NCI-H2029 treated with DMSO at 0.1 percent for 48 hours (cell line): ENCODE measurements around the gene XCR1.
A peak's percentile ranks its signal among the peaks of the same experiment; 100 is the strongest.
"Not testable (repeated sequence)": the region's sequence is repeated elsewhere in the genome, so short reads cannot be mapped to it uniquely, and the experiment has no call there.

Experiments
- DNase-seq: peaks from one replicate; lab custom pipeline; 2025; lab: John Stamatoyannopoulos, UW

XCR1 gene, protein sequence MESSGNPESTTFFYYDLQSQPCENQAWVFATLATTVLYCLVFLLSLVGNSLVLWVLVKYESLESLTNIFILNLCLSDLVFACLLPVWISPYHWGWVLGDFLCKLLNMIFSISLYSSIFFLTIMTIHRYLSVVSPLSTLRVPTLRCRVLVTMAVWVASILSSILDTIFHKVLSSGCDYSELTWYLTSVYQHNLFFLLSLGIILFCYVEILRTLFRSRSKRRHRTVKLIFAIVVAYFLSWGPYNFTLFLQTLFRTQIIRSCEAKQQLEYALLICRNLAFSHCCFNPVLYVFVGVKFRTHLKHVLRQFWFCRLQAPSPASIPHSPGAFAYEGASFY

DNA sequence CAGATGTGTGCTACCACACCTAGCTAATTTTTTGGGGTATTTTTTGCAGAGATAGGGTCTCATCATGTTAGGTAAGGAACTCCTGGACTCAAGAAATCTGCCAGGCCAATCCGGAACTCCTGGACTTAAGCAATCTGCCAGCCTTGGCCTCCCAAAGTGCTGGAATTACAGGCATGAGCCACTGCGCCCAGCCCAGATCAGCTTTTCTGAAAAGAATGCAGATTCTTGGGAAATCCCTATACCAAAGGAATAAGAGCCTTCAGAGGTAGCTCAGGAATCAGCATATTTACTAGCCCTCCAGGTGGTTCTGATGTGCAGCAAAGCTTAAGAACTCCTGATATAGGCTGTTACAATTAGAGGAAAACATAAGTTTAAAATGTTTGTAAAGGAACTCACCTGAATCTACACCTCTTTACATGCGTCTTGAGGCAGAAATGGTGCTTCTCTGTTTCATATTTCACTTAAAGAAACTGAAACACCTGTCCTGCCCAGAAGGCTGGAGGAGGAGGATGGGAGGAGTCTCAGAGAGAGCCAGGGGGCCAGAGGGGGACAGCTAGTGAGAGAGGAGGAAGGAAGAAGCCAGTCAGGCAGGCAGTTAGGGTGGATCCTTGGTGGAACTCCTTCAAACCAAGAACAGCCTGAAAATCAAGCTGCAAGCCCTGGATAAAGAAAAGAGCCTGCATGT lies at the start of gene XCR1:
Gene XCR1 (minus strand): TSS at position 463 of the 685 bp plus-strand sequence. CDS start 5,536 bp downstream, outside the sequence.
- no peak for DNase-seq

DNA sequence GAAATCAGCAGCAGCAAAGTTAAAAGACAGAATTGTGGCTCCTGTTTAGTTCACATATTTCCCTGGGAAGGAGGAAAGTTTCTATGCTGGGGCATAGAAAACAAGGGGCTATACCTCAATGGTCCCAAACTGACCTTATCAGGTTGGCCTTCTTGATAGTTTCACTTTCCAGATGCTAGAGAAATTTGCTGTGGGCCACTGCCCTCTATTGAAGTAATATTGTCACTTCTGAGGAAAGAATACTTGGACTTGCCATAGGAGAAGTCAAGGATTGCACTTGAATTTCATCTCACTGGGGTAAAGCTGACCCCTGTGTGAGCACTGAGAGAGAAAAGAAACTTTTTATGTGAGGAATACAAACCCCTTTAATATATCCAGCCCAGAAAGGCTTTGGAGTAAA lies 49.3 kb upstream of the XCR1 start:
- DNase-seq, result no peak

DNA sequence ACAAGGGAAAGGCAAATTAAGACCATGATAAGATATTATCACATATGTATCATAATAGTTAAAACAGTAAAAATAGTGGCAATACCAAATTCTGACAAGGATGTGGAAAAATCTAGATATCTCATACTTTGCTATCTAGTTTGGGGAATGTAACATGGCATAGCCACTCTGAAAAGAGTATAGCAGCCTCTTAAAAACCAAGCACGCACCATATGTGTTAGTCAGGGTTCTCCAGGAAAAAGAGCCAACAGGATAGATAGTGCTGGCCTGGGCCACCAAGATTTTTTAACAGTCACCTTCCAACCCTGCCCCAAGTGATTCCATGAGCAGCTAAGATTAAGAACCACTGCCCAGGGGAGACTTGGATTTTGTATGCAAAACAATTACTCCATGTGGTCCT lies 48.5 kb upstream of the XCR1 start:
- DNase-seq, result no peak

DNA sequence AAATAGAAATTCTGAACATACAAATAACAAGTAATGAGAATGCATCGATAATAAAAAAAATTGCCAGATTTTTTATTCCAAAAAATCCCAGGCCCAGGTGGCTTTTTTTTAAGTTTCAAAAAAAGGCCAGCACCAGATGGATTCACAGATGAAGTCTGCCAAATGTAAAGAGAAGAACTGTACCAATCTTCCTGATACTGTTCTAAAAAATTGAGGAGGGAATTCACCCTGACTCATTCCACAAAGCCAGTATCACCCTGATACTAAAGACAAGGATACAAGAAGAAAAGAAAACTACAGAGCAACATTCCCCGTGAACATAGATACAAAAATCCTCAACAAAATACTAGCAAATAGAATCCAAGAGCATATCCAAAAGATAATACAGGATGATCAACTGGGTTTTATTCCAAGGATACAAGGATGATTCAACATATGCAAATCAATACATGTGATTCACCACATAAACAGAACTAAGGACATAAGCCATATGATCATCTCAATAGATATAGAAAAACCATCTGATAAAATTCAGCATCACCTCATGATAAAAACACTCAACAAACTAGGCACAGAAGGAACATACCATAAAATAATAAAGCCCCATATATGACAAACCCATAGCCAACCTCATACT lies 44.1 kb upstream of the XCR1 start:
- no peak for DNase-seq

DNA sequence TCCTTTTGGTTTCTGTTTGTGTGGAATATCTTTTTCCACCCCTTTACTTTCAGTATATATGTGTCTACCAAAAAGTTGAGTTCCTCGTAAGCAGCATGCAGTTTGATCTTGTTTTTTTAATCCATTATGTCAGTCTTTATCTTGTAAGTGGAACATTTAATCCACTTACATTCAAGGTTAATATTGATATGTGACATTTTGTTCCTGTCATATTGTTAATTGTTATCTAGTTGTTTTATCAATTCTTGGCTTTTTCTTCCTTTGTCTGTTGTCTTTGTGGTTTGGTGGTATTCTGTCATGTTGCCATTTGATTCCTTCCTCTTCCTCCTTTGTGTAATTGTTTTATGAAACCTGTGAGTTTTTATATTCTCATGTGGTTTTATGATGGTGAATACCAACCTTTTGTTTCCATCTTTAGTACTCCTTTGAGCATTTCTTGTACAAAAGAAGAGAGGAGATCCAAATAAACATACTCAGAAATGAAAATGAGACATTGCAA lies 43.4 kb upstream of the XCR1 start:
- no peak for DNase-seq

DNA sequence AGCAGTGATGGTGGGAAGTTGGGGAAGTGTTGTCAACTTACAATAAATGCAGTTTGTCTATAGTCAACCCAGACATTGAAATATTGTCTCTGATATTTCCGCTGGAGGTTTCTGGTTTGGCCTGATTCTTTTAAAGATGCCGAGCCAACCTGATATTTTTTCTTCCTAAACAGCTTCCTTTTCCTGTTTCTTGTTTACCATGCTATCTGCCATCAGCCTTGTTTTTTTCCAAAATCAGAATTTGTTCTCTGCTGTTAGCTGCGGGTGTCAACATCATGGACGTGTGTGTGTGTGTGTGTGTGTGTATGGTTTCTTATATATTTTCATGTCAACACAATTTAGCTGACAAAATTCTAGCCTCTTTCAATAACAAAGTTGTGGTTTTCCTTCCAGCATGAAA lies 41.2 kb upstream of the XCR1 start:
- DNase-seq, result no peak

DNA sequence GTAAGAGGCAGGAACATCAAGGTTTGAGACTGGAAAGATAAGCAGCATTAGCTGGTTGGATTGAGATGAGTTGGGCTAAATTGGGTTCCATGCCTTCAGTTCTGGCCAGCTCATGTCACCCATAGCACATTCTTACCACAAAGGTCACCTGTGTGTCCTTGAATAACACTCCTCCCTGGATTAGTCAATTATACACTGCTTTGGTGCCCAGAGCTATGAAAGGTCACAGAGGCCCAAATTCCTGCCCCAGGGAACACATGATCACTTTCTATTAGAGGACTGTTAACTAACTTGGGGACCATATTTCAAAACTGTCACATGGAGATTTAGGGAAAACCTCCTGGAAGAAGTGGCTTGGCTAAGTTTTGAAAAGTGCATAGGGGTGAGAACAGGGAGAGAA lies 40.1 kb upstream of the XCR1 start:
- no peak for DNase-seq

DNA sequence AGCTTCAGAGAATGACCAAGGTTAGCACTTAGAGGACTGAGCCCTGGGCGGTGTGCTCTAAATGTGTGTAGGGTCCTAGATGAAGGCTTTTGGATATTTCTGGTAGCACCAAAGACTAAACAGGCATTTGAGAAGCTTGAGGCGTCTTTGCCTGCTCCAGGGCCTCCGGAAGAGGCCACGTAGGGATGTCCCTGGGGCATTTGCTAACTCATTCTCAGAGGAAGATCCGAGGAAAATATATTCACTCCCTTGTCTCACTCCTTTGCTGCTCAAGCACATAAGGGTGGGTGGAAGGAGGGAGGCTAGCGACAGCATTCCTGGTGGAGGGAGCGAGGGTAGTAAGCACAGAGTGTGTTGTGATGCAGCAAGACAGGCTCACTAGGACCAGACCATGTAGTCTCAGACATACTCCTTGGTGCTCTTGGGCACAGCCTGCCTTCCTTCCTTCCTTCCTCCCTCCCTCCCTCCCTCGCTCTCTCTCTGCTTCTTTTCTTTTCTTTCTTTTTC lies 38.5 kb upstream of the XCR1 start:
- DNase-seq, result no peak

DNA sequence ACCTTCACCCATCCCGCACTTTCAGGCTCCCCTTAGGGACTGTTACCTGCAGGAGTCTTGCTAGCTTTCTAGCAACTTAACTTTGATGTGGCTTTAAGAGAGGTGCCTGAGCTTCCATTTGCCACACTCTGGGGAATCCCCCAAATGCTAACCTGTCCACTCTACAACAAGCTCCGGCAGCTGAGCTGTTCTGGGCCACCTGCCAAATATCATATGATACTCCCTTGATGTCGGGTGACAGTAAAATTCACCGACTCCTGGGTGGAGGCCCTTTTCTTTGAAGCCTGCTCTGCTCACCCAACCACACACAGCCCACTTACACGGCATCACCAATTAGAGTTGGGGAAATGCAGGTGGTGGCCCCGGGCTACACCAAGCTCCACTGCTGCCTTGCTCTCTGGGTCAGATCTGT lies 38.0 kb upstream of the XCR1 start:
- peak; percentile 91 for DNase-seq

DNA sequence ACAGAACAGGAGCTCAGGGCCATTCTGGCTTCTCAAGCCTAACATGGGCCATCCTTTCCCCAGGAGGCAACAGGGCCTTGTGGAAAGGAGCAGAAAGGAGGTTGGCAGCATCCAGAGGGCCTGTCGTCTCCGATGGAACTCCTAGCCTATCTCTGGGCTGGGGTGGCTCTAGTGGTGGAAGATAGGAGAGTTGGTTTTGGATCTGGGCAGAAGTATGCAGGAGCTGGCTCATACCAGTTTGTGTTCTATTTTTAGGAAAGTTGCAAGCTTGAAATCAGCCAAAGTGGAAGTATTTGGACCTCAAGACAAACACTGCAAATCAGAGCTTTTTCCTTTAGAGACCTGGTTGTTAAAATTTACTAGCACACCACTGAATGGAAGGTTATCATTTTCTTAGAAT lies 35.4 kb upstream of the XCR1 start:
- no peak for DNase-seq

DNA sequence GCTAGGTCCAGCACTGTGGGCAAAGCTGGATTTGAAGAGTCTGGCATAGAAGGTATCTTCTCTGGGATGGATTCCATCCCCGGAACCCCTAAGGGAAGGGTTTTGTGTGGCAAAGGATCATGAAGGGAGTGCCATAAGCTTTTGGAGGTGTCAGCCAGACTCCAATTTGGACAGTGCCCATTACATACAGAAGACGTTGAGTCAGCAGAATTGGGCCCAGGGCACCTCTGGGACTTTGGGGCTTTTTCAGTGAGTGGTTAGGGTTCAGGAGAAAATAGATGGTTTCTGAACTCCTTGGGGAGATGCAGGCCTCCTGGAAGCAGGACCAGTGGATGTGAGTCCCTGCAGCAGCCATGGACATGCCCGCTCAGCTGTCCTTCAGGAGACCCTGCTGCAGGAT lies 34.6 kb upstream of the XCR1 start:
- no peak for DNase-seq

DNA sequence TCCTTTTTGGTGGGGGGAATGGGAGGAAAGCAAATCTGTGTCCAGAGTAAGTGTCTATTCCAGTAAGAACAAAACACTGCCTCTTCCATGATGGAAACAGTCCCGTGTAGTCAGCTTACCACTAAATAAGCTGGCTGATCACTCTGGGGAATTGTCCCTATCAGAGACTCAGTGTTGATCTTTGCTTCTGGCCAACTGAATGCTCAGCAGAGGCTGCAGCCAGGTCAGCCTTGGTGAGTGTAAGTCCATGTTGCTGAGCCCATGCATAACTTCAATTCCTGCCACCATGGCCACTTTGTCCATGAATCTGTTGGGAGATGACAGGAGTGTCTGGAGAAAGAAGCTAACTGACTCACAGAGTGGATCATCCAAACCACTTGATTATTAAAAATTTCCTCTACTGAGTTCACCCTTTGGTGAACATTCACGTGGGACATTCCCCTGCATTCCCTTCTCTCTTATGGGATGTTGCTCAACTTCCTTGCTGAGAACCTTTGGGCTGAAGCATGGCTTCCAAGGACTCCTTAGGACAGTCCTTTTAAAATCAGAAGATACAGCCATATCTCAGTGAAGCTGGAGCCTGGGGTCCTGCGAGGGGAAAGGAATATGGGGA lies 33.9 kb upstream of the XCR1 start:
- DNase-seq, result no peak

DNA sequence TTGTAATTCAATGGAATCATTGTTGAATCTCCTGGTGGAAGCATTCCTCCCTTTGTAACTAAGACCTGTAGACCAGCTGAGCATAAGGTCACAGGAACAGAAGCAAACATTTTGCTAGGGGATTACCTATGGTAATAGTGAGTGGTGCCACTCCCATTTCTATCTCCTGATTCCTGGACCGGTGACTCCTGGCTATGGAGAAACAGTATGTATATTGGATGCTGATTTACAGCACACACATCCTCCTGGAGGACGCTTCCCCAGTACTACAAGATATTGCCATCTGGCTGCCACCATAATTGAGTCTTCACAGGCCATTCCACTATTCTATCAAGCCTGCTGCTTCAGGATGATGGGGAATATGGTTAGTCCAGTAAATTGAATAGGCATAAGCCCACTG lies 33.3 kb upstream of the XCR1 start:
- DNase-seq, result no peak

DNA sequence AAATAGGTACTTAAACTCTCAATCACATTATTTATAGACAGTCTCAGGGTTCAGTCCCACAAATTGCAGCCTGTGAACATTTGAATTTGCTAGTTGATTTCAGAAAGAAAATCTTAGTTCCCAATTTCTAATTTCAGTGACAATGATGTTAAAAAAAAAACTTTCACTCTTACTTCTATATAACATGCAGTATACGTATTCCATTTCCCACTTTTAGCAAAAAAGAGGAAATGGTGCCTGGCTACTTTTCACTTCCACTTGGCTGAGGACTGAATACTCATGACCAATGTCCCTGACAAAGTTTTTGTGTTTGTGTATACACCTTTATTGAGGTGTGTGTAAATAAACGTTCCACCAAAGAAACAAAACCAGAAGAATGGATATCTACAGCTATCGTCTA lies 32.1 kb upstream of the XCR1 start:
- no peak for DNase-seq

DNA sequence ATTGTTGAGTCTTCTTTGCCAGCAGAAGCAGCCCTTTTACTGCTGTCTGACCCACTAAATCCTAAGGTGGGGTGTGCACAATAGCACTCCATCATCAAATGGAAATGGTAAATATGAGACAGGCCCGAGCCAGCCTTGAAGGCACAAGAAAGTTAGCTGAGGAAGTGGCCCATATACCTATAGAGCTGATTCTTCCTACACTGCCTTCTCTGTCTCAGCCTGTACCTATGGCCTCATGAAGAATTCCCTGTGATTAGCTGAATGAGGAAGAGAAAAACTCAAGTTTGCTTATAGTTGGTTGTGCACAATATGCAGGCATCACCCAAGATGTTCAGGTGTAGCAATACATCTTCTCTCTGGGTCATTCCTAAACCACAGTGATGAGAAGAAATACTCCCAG lies 31.7 kb upstream of the XCR1 start:
- no peak for DNase-seq

DNA sequence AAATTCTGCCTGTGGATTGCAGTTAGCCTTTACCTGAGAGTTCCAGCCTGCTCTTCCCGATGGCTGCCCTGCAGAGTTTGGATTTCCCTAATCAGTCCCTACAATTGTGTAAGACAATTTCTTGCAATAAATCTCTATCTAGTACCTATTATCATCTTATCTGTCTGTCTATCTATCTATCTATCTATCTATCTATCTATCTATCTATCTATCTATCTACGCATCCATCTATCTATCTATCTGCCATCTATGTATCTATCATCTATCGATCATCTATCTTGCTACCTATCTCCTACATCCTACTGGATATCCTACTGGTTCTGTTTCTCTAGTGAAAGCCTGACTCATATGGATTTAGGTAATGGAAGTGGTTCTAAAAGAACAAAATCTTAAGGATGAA lies 30.4 kb upstream of the XCR1 start:
- DNase-seq, result no peak

DNA sequence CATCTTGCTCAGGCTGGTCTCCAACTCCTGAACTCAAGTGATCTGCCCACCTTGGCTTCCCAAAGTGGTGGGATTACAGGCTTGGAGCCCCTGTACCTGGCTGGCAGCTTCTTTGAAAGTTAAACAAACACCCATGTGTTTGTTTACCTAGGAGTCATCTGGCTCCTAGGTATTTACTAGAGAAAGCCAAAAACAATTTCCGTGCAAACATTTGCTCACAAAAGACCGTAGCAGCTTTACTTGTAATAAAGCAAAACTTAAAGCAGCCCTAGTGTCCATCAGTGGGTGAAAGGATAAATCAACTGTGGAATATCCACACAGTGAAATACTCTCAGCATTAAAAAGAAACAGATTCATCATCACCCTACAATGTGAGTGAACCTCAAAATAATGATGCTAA lies 29.4 kb upstream of the XCR1 start:
- DNase-seq, result no peak

DNA sequence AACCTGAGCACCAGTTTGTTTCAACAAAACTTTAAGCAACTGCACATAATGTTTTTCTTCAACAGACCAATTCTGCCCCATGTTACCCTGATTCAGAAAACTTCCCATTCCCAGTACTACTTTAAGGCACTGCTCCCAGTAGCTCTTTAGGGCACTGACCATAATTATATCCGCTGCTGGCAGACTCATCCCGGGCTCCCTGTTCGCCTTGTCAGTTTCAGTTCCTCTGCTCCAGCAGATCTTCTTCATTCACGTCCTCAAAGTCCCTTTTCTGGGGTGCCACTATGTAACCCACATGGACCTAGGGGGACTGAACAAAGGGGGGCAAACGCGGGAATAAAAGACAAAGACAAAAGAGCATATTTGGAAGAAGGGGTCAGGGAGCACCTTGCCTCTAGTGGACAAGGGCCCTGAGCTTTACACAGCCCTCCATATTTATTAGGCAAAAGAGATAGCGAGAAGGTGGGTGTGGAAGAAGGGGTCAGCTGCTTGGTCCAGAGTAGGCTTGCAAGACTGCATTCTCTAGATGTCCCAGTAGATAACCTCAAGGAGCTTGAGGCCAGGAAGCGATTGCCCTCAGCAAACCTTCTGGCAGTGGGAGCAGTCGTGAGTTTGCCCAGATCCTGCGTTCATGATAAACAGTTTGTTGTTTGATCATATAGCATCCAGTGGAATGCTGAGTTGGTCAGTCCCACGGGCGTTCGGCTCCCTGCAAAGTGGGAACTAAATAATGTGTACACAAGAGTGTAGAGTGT lies 26.7 kb upstream of the XCR1 start:
- not testable (repeated sequence) for DNase-seq

DNA sequence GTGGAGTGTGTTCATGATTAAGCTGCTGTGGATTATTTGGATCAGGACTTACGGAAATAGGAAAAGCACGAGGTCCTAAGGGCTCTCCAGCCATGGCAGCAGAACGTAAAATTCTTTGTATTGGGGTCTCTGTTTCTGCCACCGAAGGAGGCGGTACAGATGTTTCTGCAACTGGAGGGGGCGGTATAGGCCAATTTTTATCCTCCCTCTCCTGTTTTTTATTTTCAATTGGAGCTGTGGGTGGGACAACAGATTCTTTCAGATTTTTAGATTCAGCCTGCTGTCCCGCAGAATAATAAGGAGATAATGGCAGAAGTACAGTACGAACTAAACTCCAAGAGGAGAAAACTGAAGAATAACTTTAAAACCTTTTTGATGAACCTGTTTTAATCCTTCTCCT lies 26.0 kb upstream of the XCR1 start:
- DNase-seq, result not testable (repeated sequence)

DNA sequence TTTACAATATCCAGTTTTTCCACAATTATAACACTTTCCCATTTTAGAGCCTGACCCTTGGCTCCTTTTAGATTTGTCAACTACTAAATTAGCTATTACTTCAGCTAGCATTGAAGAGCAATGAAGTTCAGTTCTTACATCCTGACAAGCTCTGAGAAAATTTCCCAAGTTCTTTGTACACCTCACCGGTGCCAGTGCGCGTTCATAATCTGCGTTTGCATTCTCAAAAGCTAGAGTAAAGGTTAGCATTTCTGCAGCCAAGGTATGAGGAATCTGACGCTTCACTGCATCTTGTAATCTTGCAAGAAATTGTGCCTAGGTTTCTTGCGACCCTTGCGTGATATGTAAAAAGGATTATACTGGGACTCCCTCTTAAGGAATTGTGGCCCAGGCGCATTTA lies 25.2 kb upstream of the XCR1 start:
- no peak for DNase-seq

DNA sequence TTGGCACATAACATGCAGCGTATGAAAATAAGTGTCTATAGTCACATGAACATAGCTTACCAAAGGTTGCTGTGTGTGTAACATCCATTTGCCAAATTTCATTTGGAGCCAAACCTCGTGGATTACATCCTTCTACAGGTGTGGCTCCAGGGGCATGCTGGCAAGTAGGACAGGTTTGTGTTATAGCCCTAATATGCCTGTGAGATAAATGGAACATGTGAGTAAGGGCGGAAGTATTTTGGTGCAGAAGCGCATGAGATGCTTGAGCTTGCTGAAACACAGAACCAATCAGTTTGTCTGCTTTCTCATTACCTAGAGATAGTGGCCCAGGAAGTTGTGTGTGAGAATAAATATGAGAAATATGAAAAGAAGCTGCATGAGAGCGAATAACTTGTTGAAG lies 21.8 kb upstream of the XCR1 start:
- DNase-seq, result no peak

DNA sequence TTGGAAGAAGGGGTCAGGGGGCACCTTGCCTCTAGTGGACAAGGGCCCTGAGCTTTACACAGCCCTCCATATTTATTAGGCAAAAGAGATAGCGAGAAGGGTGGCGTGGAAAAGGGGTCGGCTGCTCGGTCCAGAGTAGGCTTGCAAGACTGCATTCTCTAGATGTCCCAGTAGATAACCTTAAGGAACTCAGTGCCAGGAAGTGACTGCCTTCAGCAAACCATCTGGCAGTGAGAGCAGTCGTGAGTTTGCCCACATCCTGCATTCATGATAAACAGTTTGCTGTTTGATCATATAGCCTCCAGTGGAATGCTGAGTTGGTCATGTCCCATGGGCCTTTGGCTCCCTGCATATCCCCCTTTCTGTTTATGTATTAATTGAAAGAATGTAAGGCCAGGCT lies 18.9 kb upstream of the XCR1 start:
- DNase-seq, result not testable (repeated sequence)
